ENCODE data around the gene LIX1L. TPM values are rescaled to one million over a fixed set of nuclear protein-coding genes. Genes with fewer than 3 reads are reported as not detected.

The LIX1L gene
- total RNA-seq, 1 donor from 2014 or later, result 16.2 TPM

GRCh38 chr1:145901312-145902021 is 56.4 kb downstream of the LIX1L start:
- peaks cover 0 to 4% (median 0%) of the 10 kb centered on the region in 3 donors for H3K36me3 ChIP-seq (ENCODE audit: control insufficient read depth in 3 of 3, insufficient read depth in 3 of 3, low read length in 3 of 3)
- H3K27ac ChIP-seq (ENCODE audit: low read depth, low read length), result no peak overlapping the region
- H3K9ac ChIP-seq (ENCODE audit: low read depth in 1 of 3, low read length in 3 of 3), result no peak overlapping the region
- no peak overlapping the region for H3K4me3 ChIP-seq (ENCODE audit: low read length in 3 of 3)
- no peaks in the 10 kb centered on the region for H3K27me3 ChIP-seq (ENCODE audit: control insufficient read depth in 3 of 3, insufficient read depth in 3 of 3, low read length in 3 of 3)
- H3K4me1 ChIP-seq (ENCODE audit: control insufficient read depth in 3 of 3, insufficient read depth in 3 of 3, low read length in 3 of 3), result no peaks in the 10 kb centered on the region
- H3K9me3 ChIP-seq (ENCODE audit: control insufficient read depth in 3 of 3, low read length in 3 of 3), result no peaks in the 10 kb centered on the region

- Histone ChIP-seq H3K9ac (ENCODE audit: low read depth in 1 of 3, low read length in 3 of 3) (no peak overlapping the region), H3K9me3 (ENCODE audit: control insufficient read depth in 3 of 3, low read length in 3 of 3) (no peaks in the 10 kb centered on the region), H3K27me3 (ENCODE audit: control insufficient read depth in 3 of 3, insufficient read depth in 3 of 3, low read length in 3 of 3) (no peaks in the 10 kb centered on the region), H3K27ac (ENCODE audit: low read depth, low read length) (no peak overlapping the region), H3K4me1 (ENCODE audit: control insufficient read depth in 3 of 3, insufficient read depth in 3 of 3, low read length in 3 of 3) (no peaks in the 10 kb centered on the region), H3K4me3 (ENCODE audit: low read length in 3 of 3) (no peak overlapping the region), H3K36me3 (ENCODE audit: control insufficient read depth in 3 of 3, insufficient read depth in 3 of 3, low read length in 3 of 3) (peaks cover 0 to 4% (median 0%) of the 10 kb centered on the region in 3 donors)
Observed at GRCh38 chr1:145898756-145899155, 59.1 kb downstream of the LIX1L start.

GRCh38 chr1:145897969-145898368 is 59.8 kb downstream of the LIX1L start:
- no peaks in the 10 kb centered on the region for H3K27me3 ChIP-seq (ENCODE audit: control insufficient read depth in 3 of 3, insufficient read depth in 3 of 3, low read length in 3 of 3)
- H3K4me1 ChIP-seq (ENCODE audit: control insufficient read depth in 3 of 3, insufficient read depth in 3 of 3, low read length in 3 of 3), result peaks cover 0 to 1% (median 0%) of the 10 kb centered on the region in 3 donors
- peaks cover 0 to 4% (median 0%) of the 10 kb centered on the region in 3 donors for H3K36me3 ChIP-seq (ENCODE audit: control insufficient read depth in 3 of 3, insufficient read depth in 3 of 3, low read length in 3 of 3)
- no peak overlapping the region for H3K9ac ChIP-seq (ENCODE audit: low read depth in 1 of 3, low read length in 3 of 3)
- no peak overlapping the region for H3K27ac ChIP-seq (ENCODE audit: low read depth, low read length)
- H3K4me3 ChIP-seq (ENCODE audit: low read length in 3 of 3), result no peak overlapping the region
- H3K9me3 ChIP-seq (ENCODE audit: control insufficient read depth in 3 of 3, low read length in 3 of 3), result no peaks in the 10 kb centered on the region

GRCh38 chr1:145895471-145895870 is 62.3 kb downstream of the LIX1L start:
- peaks cover 0 to 4% (median 0%) of the 10 kb centered on the region in 3 donors for H3K36me3 ChIP-seq (ENCODE audit: control insufficient read depth in 3 of 3, insufficient read depth in 3 of 3, low read length in 3 of 3)
- H3K9ac ChIP-seq (ENCODE audit: low read depth in 1 of 3, low read length in 3 of 3), result no peak overlapping the region
- H3K27me3 ChIP-seq (ENCODE audit: control insufficient read depth in 3 of 3, insufficient read depth in 3 of 3, low read length in 3 of 3), result no peaks in the 10 kb centered on the region
- no peak overlapping the region for H3K4me3 ChIP-seq (ENCODE audit: low read length in 3 of 3)
- peaks cover 11 to 22% (median 19%) of the 10 kb centered on the region in 3 donors for H3K4me1 ChIP-seq (ENCODE audit: control insufficient read depth in 3 of 3, insufficient read depth in 3 of 3, low read length in 3 of 3)
- H3K27ac ChIP-seq (ENCODE audit: low read depth, low read length), result no peak overlapping the region
- H3K9me3 ChIP-seq (ENCODE audit: control insufficient read depth in 3 of 3, low read length in 3 of 3), result no peaks in the 10 kb centered on the region

- Histone ChIP-seq H3K4me3 (ENCODE audit: low read length in 3 of 3) (no peak overlapping the region), H3K9me3 (ENCODE audit: control insufficient read depth in 3 of 3, low read length in 3 of 3) (no peaks in the 10 kb centered on the region), H3K36me3 (ENCODE audit: control insufficient read depth in 3 of 3, insufficient read depth in 3 of 3, low read length in 3 of 3) (no peaks in the 10 kb centered on the region), H3K9ac (ENCODE audit: low read depth in 1 of 3, low read length in 3 of 3) (no peak overlapping the region), H3K4me1 (ENCODE audit: control insufficient read depth in 3 of 3, insufficient read depth in 3 of 3, low read length in 3 of 3) (peaks cover 15 to 28% (median 19%) of the 10 kb centered on the region in 3 donors), H3K27me3 (ENCODE audit: control insufficient read depth in 3 of 3, insufficient read depth in 3 of 3, low read length in 3 of 3) (no peaks in the 10 kb centered on the region), H3K27ac (ENCODE audit: low read depth, low read length) (no peak overlapping the region)
Observed at GRCh38 chr1:145893306-145894055, 64.3 kb downstream of the LIX1L start.

- Histone ChIP-seq H3K27ac (ENCODE audit: low read depth, low read length) (peak overlapping the region; percentile 84), H3K4me3 (ENCODE audit: low read length in 3 of 3) (peak overlapping the region in 2 of 3 donors; percentile 34 to 65), H3K9ac (ENCODE audit: low read depth in 1 of 3, low read length in 3 of 3) (peak overlapping the region in 2 of 3 donors; percentile 62 to 74), H3K27me3 (ENCODE audit: control insufficient read depth in 3 of 3, insufficient read depth in 3 of 3, low read length in 3 of 3) (no peaks in the 10 kb centered on the region), H3K4me1 (ENCODE audit: control insufficient read depth in 3 of 3, insufficient read depth in 3 of 3, low read length in 3 of 3) (peaks cover 15 to 28% (median 19%) of the 10 kb centered on the region in 3 donors), H3K9me3 (ENCODE audit: control insufficient read depth in 3 of 3, low read length in 3 of 3) (no peaks in the 10 kb centered on the region), H3K36me3 (ENCODE audit: control insufficient read depth in 3 of 3, insufficient read depth in 3 of 3, low read length in 3 of 3) (no peaks in the 10 kb centered on the region)
Observed at GRCh38 chr1:145892486-145893087, 65.2 kb downstream of the LIX1L start.

- Histone ChIP-seq H3K36me3 (ENCODE audit: control insufficient read depth in 3 of 3, insufficient read depth in 3 of 3, low read length in 3 of 3) (no peaks in the 10 kb centered on the region), H3K9ac (ENCODE audit: low read depth in 1 of 3, low read length in 3 of 3) (peak overlapping the region; percentile 54 to 74 (median 62)), H3K4me3 (ENCODE audit: low read length in 3 of 3) (peak overlapping the region; percentile 34 to 65 (median 50)), H3K27ac (ENCODE audit: low read depth, low read length) (peak overlapping the region; percentile 84), H3K27me3 (ENCODE audit: control insufficient read depth in 3 of 3, insufficient read depth in 3 of 3, low read length in 3 of 3) (no peaks in the 10 kb centered on the region), H3K4me1 (ENCODE audit: control insufficient read depth in 3 of 3, insufficient read depth in 3 of 3, low read length in 3 of 3) (peaks cover 15 to 28% (median 19%) of the 10 kb centered on the region in 3 donors), H3K9me3 (ENCODE audit: control insufficient read depth in 3 of 3, low read length in 3 of 3) (no peaks in the 10 kb centered on the region)
Observed at GRCh38 chr1:145891587-145892485, 66.0 kb downstream of the LIX1L start.

GRCh38 chr1:145891143-145891542 is 66.7 kb downstream of the LIX1L start:
- peak overlapping the region; percentile 84 for H3K27ac ChIP-seq (ENCODE audit: low read depth, low read length)
- H3K4me3 ChIP-seq (ENCODE audit: low read length in 3 of 3), result peak overlapping the region in 1 of 3 donors; percentile 50
- peaks cover 15 to 28% (median 19%) of the 10 kb centered on the region in 3 donors for H3K4me1 ChIP-seq (ENCODE audit: control insufficient read depth in 3 of 3, insufficient read depth in 3 of 3, low read length in 3 of 3)
- H3K9me3 ChIP-seq (ENCODE audit: control insufficient read depth in 3 of 3, low read length in 3 of 3), result no peaks in the 10 kb centered on the region
- H3K27me3 ChIP-seq (ENCODE audit: control insufficient read depth in 3 of 3, insufficient read depth in 3 of 3, low read length in 3 of 3), result no peaks in the 10 kb centered on the region
- no peaks in the 10 kb centered on the region for H3K36me3 ChIP-seq (ENCODE audit: control insufficient read depth in 3 of 3, insufficient read depth in 3 of 3, low read length in 3 of 3)
- peak overlapping the region in 2 of 3 donors; percentile 62 to 74 for H3K9ac ChIP-seq (ENCODE audit: low read depth in 1 of 3, low read length in 3 of 3)

- Histone ChIP-seq H3K9ac (ENCODE audit: low read depth in 1 of 3, low read length in 3 of 3) (peak overlapping the region in 2 of 3 donors; percentile 55 to 61), H3K9me3 (ENCODE audit: control insufficient read depth in 3 of 3, low read length in 3 of 3) (no peaks in the 10 kb centered on the region), H3K27me3 (ENCODE audit: control insufficient read depth in 3 of 3, insufficient read depth in 3 of 3, low read length in 3 of 3) (peaks cover 0 to 3% (median 0%) of the 10 kb centered on the region in 3 donors), H3K4me3 (ENCODE audit: low read length in 3 of 3) (no peak overlapping the region), H3K36me3 (ENCODE audit: control insufficient read depth in 3 of 3, insufficient read depth in 3 of 3, low read length in 3 of 3) (no peaks in the 10 kb centered on the region), H3K27ac (ENCODE audit: low read depth, low read length) (no peak overlapping the region), H3K4me1 (ENCODE audit: control insufficient read depth in 3 of 3, insufficient read depth in 3 of 3, low read length in 3 of 3) (peaks cover 22 to 34% (median 22%) of the 10 kb centered on the region in 3 donors)
Observed at GRCh38 chr1:145889722-145890121, 68.1 kb downstream of the LIX1L start.

Data from skeletal muscle tissue (tissue), 4 donors.